Subcutaneous adipose tissue (tissue), 4 donors: ENCODE measurements around the gene LRP1B. TPM values are rescaled to one million over a fixed set of nuclear protein-coding genes. Genes with fewer than 3 reads are reported as not detected.

Experiments used
- total RNA-seq, 4 donors: library from RNA; depleted of rRNA; stranded (reverse); fragments of >200 nt; gene quantifications; one replicate each; pipeline ENCODE4 v1.1.0, GENCODE V29; 2016
- TF ChIP-seq, protein P1 (sequence below): fragments of 450-650 bp; IDR thresholded peaks from one replicate; pipeline ENCODE4 v1.5.1; 2016; ENCODE audit warnings: low read depth, mild to moderate bottlenecking, control low read depth, antibody characterized with exemption, moderate library complexity

Gene LRP1B
- total RNA-seq, 4 donors from 2014 or later, result 4.2 to 50.2 (median 14.7) TPM

DNA sequence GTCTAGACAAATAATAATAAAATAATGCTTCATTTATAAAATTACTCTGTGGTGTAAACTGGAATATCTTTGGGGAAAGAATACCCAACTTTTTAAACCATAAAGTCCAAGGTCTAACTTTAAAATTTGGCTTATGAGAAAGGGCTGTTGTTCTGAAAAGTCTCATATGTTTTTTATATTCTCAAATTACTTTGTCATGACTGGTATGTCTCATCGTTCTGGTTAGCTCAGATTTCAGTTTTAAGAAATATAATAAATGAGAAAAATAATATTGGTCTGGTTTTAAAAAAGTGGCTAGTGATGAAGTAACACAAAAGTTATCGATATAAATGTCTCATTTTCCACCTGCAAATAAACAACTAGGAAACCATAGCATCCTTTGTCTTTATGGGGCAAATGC lies 1658.1 kb downstream of the LRP1B start:
- TF ChIP-seq, protein P1, sequence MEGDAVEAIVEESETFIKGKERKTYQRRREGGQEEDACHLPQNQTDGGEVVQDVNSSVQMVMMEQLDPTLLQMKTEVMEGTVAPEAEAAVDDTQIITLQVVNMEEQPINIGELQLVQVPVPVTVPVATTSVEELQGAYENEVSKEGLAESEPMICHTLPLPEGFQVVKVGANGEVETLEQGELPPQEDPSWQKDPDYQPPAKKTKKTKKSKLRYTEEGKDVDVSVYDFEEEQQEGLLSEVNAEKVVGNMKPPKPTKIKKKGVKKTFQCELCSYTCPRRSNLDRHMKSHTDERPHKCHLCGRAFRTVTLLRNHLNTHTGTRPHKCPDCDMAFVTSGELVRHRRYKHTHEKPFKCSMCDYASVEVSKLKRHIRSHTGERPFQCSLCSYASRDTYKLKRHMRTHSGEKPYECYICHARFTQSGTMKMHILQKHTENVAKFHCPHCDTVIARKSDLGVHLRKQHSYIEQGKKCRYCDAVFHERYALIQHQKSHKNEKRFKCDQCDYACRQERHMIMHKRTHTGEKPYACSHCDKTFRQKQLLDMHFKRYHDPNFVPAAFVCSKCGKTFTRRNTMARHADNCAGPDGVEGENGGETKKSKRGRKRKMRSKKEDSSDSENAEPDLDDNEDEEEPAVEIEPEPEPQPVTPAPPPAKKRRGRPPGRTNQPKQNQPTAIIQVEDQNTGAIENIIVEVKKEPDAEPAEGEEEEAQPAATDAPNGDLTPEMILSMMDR, result no peak

DNA sequence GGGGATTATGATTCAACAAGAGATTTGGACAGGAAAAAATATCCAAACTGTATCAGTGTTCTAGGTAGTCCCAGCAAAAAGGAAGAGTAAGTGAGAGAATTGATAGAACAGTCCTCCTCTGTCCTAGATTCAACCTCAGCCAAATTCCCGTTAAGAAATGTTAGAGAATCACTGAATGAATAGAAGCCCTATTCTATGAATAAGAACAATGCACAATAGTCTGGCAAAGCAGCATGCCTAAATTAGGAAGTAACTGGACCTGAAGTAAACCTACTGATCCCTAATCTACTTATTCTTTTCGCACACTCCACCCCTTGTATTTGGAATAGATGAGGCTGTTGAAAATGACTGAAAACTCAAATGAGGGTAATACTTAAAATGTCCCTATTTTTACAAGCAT lies 1665.5 kb downstream of the LRP1B start:
- TF ChIP-seq, protein P1, result no peak

DNA sequence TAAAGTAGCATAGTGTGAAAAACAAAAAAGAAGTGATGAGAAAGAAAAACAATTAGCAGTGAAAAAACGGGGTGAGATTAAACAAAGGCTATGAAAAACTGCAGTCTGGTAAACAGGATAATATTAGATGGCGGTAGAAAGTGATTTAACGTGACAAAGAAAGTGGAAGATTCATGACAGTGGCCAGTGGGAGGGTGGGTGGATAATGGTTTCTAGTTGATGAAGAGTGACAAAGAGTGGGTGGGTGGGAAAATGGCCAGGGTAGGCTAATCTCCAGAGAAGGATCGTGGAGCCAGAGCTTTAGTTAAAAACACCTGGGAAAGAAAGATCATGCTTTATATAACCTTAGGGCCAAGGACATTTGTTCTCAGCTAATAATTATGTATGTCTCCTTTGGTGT lies 1667.8 kb downstream of the LRP1B start:
- TF ChIP-seq, protein P1, result no peak

DNA sequence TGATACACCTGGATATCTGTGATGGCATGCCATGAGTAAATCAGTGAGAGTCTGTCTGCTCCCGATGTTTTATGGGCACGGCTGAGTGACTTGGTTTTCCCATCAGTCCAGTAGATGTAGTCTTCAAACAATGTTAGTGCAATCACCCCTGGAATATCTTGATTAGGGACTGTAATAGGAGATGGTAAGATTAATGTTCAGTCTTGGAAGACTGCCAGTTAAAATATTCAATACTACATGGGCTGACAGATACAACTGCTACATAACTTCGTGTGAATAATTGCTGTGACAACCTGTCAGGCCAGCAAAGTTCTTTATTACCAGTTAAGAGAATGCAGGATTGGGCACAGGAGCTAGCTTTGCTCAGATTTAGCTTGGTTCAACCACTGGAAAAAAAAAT lies 1673.3 kb downstream of the LRP1B start:
- TF ChIP-seq, protein P1, result no peak

DNA sequence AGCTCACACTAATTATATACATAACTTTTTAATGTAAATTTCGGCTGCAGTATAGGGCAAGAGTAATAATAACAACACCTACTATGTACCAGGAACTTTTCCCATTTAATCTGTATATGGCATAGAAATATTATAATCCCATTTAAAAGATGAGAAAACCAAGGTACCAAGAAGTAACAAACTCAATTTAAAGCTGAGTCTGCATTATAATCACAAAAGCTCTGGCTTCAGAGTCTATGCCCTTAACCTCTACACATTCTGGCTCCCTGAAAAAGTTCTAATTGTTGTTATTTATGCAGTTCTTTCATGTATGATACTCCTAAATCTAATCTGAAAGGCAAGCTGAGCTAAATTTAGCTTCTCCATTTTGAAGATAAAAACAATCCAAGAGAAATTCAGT lies 1675.5 kb downstream of the LRP1B start:
- TF ChIP-seq, protein P1, result no peak

DNA sequence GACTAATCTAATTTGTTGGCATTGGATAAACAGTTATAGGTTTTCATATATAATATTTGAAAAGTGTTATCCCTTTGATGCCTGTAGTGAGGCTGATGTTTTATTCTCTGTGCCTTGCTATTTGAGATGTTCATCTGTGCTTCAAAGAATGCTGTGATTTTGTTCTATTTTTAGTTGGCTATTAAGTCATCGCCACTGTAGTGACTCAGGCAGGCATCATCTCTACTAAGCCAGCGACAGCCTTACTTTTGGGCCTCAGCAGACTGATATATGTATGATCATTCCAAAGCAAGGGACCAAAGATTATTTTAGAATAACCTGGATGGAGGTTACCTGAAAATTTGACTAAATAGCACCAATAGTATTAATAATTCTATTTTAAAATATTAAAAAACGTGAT lies 1676.1 kb downstream of the LRP1B start:
- TF ChIP-seq, protein P1, result no peak

DNA sequence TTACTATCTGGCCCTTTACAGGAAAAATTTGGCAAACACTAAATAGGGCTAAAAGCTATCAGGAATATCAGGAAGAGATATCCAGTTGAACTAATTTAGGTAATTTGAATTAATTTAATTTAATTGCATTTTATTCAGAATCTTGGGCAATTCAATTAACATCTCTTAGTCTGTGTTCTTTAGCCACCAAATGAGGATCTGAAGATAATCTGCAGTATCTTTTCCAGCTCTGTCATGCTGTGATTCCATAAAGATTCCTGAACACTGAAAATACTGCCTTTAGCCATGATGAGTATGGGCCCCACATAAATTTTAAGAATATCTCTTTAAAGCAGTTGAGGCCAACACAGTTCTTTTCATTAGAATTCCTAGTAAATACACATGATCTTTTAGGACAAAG lies 1679.5 kb downstream of the LRP1B start:
- TF ChIP-seq, protein P1, result no peak
